Stimulated activated CD8-positive, alpha-beta memory T cell treated with anti-CD3 and anti-CD28 coated beads, Interleukin-15, amount 100 ng/mL, for 4 hours (primary cell): ENCODE results near the gene MPHOSPH6.
"Not testable (repeated sequence)": the region's sequence is repeated elsewhere in the genome, so short reads cannot be mapped to it uniquely, and the experiment has no call there.

Experiments used
- DNase-seq, 2 donors: peaks; one replicate each; pipeline ENCODE4 v3.0.0-alpha.2; 2020; ENCODE audit warnings: low read depth in 2 of 2

Gene MPHOSPH6

DNA sequence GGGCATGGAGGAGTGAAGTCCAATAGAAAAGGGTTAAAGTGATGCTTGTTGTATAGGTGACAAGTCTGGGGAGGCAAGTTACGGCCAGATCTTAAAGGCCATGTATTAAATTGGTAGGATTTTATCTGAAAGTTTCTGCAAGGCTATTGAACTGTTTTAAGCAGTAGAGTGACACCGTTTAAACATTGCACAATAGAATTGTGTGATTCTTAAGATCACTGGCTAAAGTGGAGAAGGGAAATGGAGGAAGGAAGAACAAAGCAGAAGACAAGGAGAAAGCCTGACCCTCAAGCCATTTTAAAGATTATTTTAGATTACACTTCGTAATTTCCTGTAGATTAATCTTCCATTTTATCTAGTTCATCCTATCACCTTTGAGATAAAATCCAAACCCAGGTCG lies 5.6 kb upstream of the MPHOSPH6 start:
- DNase-seq: no peak

DNA sequence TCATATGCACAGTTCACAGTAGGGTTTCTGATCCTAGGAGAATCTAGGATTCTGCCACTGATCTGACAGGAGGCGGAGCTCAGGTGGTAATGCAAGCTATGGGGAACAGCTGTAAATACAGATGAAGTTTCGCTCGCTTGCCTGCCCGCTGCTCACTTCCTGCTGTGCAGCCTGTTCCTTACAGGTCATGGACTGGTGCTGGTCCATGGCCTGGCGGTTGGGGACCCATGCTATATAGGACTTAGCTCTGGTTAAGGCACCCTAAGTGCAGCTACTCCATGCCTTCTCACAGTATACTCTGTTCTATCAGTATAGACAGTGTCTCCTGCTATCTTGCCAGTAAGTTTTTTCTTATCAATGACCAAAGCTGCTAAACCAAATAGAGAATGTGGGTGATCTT lies 2.4 kb downstream of the MPHOSPH6 start:
- DNase-seq: no peak

DNA sequence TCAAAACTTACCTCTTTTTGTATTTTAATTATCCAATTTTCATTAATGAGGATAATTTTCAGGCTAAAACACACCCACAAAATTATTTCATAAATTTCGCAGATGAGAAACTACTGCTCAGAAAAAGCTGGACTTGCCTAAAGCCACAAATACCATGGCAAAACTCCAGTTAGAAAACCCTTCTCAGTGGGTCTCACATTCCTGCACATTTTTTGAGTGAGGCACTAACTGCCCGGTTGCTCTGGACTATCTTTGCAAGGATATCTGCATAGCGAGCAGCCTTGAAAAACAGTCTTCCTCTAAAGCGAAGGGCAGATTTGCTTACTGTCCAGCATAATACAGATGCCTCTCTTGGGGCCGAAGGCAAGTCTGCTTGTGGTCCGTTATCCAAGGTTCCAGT lies 9.8 kb downstream of the MPHOSPH6 start:
- DNase-seq: no peak

DNA sequence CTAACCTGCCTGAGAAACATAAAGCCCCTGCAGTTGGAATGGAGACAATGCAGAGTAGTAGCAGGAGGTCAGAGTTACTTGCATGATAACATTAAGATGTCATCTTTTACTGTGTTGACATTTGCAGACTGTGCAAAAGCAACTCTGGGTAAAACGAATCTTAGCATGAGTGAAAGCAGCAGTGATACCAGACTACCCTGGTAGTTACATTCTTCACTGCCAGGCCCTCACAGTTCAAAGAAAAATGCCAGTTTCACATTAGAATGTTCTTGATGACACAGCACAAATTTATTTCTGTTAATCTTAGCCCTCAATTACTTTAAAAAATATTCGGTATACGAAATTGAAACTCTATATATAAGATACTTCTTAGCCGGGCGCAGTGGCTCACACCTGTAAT lies 12.2 kb downstream of the MPHOSPH6 start:
- DNase-seq: no peak

DNA sequence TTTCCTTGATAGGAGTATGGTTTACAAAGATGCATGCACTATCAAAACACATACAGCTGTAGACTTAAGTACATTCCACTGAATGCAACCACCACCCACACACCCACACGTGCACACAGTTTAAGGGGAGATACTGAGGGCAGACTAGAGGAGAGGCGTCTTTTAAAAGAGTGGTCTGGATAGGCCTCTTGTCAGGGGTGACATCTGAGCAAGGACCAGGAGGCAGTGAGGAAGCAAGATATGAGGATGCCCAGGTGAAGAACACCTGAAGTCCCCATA lies 12.6 kb downstream of the MPHOSPH6 start:
- no peak for DNase-seq

DNA sequence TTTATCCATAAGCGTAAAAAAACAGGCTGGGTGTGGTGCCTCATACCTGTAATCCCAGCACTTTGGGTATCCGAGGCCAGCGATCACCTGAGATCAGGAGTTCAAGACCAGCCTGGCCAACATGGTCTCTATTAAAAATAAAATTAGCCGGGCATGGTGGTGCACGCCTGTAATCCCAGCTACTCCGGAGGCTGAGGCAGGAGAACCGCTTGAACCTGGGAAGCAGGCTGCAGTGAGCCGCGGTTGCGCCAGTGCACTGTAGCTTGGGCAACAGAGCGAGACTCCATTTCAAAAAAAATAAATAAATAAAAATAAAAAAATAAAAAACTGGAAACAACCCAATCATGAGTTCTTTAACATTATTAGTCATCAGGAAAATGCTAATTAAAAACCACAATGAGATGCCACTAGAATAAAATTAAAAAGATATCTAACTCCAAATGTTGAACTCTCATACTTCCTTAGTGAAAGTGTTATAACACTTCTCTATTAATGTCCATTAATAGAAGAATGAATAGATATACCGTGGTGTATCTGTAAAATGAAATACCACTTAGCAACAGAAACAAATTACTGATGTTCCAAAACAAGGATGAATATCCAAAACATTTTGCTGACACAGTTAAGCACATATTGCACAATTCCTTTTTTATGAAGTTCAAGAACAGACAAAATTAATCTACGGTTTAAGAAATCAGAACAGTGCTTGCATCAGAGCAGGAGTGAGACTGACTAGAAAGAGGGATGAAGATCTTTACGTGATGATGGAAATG lies 13.1 kb downstream of the MPHOSPH6 start:
- no peak for DNase-seq

DNA sequence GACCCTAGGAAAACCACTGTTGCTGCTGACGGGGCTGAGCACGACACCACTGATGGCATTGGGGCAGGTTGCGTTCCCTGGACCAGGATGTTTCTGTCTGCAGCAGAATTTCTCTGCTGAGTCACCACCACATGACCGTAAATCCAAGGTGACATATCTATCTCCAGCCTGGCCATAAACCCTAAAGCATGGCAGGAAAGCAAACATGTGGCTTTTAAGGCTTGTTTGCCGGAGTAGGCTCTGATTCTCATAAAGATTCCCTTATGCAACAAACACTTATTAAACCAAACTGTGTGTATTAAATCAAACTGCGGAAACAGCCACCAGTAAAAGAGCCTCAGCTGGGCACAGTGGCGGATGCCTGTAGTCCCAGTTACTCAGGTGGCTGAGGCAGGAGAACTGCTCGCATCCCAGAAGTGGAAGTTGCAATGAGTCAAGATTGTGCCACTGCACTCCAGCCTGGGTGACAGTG lies 17.3 kb downstream of the MPHOSPH6 start:
- no peak for DNase-seq

DNA sequence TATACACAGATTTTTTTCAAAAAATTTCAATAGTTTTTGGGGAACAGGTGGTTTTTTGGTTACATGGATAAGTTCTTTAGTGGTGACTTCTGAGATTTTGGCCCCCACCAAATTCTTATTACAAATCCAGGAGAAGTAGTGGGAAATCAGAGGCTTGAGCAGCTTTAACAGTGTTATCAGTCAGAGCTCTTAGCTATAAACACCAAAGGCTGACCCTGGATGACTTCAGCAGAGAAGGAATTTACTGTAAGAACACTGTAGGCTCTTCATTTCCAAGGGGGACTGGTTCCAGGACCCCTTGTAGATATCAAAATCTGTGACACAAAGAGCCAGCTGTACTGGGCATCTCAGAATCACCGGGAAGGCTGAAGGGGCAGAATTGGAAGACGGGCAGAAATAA lies 17.8 kb downstream of the MPHOSPH6 start:
- no peak for DNase-seq

DNA sequence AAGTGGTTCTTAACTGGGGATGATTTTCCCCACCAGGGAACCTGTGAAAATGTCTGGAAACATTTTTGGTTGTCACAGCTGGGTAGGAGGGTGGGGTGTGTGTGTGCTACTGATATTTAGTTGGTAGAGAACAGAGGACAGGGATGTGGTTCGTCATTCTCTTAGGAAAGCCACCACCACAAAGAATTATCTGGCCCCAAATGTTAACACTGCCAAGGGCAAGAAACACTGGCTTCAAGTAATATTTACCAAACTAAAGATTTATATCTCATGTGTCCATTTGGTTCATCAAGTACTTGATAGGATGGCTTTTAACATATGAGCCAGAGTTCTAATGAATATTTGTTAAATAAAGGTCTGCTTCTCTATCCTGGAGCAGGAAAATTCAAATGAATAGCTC lies 19.5 kb downstream of the MPHOSPH6 start:
- DNase-seq: no peak

DNA sequence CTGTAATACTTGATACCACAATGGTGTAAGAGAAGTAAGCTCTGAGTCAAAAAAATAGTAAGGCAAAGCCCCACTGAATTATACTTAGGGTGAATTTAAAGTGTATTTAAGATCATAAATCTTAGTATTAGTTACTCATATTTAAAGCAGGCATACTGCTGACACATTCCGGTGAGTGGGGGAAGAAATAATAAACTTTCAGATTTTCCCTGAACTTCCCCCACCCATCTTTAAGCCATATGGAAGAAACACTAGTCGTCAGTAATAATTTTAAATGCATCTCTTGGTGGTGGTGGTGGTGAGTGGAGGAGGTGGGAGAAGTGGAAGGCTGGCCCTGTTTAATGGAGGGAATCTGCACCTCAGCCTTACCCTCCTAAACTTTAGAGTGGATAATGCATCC lies 20.5 kb downstream of the MPHOSPH6 start:
- no peak for DNase-seq

DNA sequence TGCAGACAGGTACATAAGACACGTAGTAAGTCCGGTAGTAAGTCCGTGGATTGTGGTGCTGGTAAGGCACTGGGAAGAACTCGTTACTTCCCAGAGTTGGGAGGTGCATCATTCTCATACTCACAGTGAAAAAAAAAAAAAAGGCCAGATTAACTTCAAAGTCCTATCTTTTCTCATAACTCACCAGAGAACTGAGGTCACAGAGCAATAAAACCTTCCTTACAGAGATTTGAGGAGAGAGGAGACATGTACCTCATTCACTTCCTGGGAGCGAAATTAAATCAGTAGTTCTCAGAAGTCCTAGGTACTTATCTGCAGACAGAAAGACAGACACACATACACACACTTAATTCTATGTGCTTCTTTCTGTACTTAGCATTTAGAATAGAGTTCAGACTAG lies 22.5 kb downstream of the MPHOSPH6 start:
- no peak for DNase-seq

DNA sequence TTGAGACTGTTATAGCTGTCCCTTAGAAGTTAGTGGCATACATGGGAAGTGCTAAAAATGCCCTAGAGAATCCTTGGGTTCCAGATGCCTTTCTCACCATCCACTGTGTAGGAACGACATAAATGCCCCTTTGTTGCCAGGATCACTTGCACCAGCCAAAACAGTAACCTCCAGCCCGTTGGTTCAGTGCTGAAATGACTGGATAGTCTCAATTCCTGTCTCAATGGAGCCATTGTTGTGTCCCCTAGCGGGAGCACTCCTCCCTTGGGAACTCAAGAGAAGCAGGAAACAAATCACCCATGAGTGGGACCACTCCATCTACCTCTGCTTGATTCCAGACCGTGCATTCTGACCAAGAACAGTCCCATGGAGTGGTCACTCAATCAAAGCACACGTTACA lies 23.1 kb downstream of the MPHOSPH6 start:
- no peak for DNase-seq

DNA sequence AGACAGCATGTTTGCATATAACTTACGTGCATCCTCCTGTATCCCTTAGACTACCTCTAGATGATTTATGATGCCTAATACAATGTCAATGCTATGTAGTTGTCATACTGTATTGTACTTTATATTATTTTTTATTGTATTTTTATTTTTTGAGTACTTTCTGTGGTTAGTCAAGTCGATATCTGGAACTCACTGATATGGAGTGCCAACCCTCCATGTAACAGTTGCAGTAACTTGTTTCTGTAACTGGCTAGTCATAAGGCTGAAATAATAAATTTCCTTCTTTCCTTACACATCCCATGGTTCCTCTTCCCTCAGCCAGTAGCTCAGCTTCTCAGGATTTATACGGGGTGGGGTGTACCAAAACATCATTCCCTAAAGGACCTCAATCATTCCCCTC lies 23.5 kb downstream of the MPHOSPH6 start:
- DNase-seq: no peak

DNA sequence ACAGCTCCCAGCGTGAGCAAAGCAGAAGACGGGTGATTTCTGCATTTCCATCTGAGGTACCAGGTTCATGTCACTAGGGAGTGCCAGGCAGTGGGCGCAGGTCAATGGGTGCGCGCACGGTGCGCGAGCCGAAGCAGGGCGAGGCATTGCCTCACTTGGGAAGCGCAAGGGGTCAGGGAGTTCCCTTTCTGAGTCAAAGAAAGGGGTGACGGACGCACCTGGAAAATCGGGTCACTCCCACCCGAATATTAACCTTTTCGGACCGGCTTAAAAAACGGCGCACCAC lies 30.8 kb downstream of the MPHOSPH6 start:
- DNase-seq: not testable (repeated sequence)

DNA sequence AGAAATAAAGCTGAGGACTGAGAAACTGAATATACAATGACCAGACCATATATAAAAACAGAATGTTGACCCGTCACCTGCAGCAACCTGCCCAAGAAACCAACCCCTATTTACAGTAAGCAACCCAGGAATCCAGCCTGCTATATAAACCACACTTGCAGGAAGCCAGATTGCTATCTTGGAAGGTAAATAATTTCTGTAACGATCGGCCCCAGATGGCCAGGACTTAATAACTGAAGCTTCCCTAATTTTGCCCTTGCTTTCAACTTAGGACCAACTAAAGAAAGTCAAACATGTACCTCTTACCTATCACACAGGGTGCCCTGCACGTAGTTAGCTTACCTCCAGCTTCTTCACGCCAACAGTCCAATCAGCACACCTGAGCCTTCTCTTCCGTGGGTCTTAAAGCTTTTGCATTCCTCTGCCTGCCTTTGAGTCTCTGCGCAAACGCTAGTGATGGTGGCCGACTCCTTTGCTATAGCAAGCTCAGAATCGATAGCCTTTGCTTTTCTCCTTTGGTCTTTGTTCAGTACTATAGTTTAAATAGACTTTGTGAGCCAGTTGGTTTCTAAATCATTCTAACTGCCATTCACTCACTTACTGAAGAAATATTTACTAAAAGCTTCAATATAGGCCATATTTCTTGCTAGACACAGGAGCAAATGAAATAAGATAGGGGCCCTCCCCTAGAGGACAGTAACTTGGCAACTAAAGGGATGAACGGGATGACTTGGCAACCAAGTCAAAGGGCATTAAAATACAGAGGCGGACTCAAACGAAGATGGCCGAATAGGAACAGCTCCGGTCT lies 31.3 kb downstream of the MPHOSPH6 start:
- no peak for DNase-seq

DNA sequence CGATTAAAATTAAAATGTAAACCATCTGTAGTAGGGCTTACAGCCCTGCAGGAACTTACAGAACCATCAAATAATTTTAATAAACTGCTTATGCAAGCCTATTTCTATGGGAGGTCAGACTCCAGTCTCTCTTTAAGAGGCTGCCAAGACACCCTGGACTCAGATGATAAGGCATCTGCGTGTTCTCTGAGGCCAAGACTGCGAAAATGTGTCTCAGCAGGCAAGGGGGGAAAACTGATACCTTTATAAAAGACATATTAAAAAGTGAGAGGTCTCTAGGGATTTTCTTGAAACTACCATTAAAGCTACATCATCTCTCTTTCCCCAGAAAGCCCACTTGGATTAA lies 32.2 kb downstream of the MPHOSPH6 start:
- no peak for DNase-seq

DNA sequence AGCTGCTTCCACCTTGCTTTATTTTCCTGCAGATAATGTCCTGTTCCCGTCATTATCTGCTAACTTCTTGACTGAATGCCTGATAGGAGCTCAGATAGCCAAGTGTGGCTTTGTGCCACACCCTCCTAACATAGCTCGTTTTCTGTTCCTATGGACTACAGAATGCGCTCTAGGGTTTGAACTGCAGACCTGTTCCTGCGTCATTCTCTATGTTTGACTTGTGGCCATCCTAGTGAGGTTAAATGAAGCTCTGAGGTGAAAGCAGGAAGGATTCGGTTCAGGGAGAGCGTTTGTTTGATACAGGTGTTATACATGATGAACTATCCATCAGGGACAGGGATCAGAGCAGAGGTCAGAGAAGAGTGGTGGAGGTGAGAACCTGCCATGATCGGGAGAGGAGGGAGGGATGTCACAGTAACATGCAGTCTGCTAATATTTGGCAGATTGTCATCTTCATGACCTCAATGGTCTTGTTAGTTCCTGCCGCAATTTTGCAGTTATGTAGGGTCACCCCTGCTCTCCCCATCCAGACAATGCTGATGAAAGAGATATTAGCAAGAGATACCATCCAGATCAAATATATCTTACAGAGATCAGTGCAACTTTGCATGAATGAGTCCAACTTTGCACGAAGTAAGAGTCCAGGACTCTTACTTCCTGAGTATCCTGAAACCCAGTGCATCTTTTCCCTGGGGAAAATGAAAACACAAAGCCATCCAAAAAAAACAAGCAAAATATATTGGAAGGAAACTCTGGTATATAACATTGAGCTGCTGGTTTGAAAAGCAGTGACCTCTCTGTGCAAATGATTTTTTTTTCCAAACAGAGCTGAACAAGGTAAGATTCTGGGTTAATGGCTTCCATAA lies 32.8 kb downstream of the MPHOSPH6 start:
- DNase-seq: no peak

DNA sequence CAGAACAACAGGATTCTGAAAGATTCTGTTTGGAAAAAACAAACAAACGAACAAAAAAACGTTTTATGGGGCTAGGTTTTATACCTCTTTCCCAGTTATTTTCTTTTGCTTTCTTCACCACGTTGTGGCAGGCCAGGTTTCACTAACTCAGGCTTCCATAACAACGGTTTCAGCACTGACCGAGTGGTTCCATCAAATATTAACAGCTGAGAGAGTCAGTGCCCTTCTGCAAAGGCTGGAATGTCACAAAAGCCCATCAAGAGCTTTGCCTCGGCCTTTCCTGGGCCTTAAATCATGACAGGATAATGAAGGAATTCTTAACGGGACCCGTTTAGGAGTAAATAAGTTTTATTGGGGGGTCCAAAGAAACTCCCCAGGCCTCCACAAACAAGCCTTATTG lies 34.2 kb downstream of the MPHOSPH6 start:
- no peak for DNase-seq

DNA sequence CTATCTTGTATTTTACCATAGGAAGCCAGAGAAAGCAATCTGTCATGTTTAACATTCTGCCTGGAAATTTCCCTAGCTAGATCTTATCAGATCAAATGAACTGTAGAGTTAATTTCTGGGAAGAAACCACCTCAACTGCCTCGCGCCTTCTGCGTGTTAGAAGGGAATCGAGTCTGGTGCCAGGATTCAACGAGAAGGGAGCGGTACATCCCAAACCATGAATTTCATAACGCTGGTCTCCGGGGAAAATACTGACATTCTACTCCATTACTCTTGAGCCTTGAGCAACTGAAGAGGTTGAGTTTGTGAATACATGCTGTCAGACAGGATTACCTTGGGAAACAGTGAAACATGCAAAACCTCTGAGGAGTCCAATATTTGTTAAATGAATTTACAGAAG lies 35.2 kb downstream of the MPHOSPH6 start:
- no peak for DNase-seq

DNA sequence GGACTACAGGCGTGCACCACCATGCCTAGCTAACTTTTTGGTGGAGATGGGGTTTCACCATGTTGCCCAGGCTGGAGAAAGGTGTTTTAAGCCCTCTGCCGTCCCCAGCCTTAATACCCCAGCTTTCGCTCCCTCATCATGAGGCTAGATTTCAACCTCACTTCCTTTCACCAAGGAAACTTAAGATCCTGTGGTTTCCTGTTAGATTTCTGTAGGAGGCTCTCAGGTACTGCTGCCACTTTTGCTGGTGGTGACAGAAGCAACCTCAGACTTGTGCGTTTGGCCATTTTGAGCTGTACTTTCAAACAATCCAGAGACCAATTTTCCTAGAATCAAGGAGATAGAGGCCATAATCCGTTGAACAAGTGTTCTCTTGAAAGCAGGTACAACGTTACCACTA lies 36.2 kb downstream of the MPHOSPH6 start:
- DNase-seq: no peak

DNA sequence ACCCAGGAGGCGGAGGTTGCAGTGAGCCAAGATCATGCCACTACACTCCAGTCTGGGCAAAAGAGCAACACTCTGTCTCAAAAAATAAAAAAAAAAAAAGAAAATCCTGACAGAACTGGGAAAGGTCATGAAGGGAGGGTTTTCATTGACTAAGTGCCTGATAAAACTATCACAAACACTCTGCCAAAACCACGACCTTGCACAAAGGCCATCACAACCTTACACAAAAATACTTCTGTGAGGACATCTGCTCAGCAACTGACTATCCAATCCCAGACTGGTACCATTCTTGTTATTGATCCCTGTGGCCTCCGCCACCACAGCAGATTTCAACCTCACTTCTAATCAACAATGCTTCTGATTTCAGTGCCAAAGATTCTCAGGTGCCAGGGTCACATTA lies 40.1 kb downstream of the MPHOSPH6 start:
- DNase-seq: no peak

DNA sequence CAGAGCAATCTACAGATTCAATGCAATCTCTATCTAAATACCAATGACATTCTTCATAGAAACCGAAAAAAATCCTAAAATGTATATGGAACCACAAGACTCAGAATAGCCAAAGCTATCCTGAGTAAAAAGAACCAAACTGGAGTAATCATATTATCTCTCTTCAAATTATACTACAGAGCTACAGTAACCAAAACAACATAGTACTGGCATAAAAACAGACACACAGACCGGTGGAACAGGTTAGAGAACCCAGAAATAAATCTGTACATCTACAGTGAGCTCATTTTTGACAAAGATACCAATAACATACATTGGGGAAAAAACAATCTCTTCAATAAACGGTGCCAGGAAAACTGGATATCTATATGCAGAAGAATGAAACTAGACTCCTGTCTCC lies 45.4 kb downstream of the MPHOSPH6 start:
- DNase-seq: no peak

DNA sequence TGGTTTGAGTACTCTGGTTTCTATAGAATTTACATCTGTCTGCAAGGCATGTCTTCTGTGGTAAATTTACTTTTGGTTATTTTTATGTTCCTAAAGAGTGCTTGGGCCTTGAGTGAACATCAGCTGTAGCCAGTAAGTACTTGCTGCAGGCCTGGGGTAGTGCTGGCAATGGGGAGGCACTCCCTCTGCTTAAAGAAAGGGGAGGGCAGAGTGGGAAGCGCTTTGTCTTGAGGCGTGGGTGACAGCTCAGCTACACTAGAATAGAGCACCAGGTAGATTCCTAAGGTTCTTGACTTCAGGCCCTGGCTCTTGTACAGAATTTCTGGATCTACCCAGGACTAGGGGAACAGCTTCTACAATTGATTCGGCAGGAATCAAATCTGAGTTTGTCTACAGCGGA lies 50.6 kb downstream of the MPHOSPH6 start:
- DNase-seq: no peak
